Measurements from ENCODE around the gene RBFOX2.

- TF ChIP-seq POLR2AphosphoS5 (IDR thresholded peaks at IDR 0.05) (no peak), CTCF (IDR thresholded peaks at IDR 0.05 in 8 of 11, conservative IDR thresholded peaks at IDR 0.05 in 3 of 11) (no peak), POLR2A (IDR thresholded peaks at IDR 0.05) (no peak)
These were observed 243.3 kb downstream of the RBFOX2 start for GRCh38 chr22:35785181-35785923.
